Natural killer cell (primary cell): ENCODE measurements around the gene GABRA1. TPM values are rescaled to one million over a fixed set of nuclear protein-coding genes. Genes with fewer than 3 reads are reported as not detected.

Source experiments
- ATAC-seq, 3 donors: fragments of 150-1000 bp in 2 of 3; fragments of 200-7000 bp in 1 of 3; cut with Tn5 transposase; 1 replicate in 1 of 3; 2 replicates in 2 of 3; pipeline ENCODE4 v1.10.0; 2021; ENCODE audit warnings: mild to moderate bottlenecking in 2 of 3, moderate library complexity in 2 of 3
- DNase-seq, 2 donors: peaks; one replicate each; pipeline versions ENCODE4 v3.0.0 to v3.0.0-alpha.2; 2013 to 2021; ENCODE audit warnings: mixed read lengths in 1 of 2
- H3K27ac ChIP-seq: one replicate; pipeline ENCODE4 v1.5.1; 2013; ENCODE audit warnings: mild to moderate bottlenecking, low read length
- H3K27me3 ChIP-seq: one replicate; pipeline ENCODE4 v1.6.1; 2013; ENCODE audit warnings: low read length; ENCODE audit not compliant: control insufficient read depth, insufficient read depth
- H3K36me3 ChIP-seq: one replicate; pipeline ENCODE4 v1.6.1; 2013; ENCODE audit warnings: low read length; ENCODE audit not compliant: control insufficient read depth, insufficient read depth
- H3K4me1 ChIP-seq: one replicate; pipeline ENCODE4 v1.6.1; 2013; ENCODE audit warnings: low read length; ENCODE audit not compliant: control insufficient read depth, insufficient read depth
- H3K4me3 ChIP-seq: one replicate; pipeline ENCODE4 v1.5.1; 2013; ENCODE audit warnings: low read length
- H3K9me3 ChIP-seq: one replicate; pipeline ENCODE4 v1.6.1; 2013; ENCODE audit warnings: low read length; ENCODE audit not compliant: control insufficient read depth, insufficient read depth
- H3K27ac Mint-ChIP-seq, 2 donors: one replicate each; pipeline ENCODE4 v1.8.0; 2022; ENCODE audit warnings: mild to moderate bottlenecking in 2 of 2, mixed read lengths in 2 of 2, moderate library complexity in 1 of 2
- H3K27me3 Mint-ChIP-seq, 2 donors: one replicate each; pipeline ENCODE4 v1.8.0; 2022; ENCODE audit warnings: low read depth in 2 of 2, mixed read lengths in 2 of 2
- H3K36me3 Mint-ChIP-seq: one replicate; pipeline ENCODE4 v1.8.0; 2022; ENCODE audit warnings: mixed read lengths
- H3K4me1 Mint-ChIP-seq, 2 donors: one replicate each; pipeline ENCODE4 v1.8.0; 2022; ENCODE audit warnings: mixed read lengths in 2 of 2
- H3K4me3 Mint-ChIP-seq: one replicate; pipeline ENCODE4 v1.8.0; 2022; ENCODE audit warnings: mild to moderate bottlenecking, moderate library complexity, mixed read lengths
- H3K9me3 Mint-ChIP-seq, 2 donors: one replicate each; pipeline ENCODE4 v1.8.0; 2022; ENCODE audit warnings: mixed read lengths in 2 of 2
- CTCF ChIP-seq: fragments of 200-600 bp; IDR thresholded peaks from one replicate; pipeline ENCODE4 v1.8.0; 2022; ENCODE audit warnings: antibody characterized with exemption
- WGBS: methylation state at CpG from one replicate; pipeline ENCODE4 v1.1.7; 2013; ENCODE audit warnings: missing lambda C conversion rate; ENCODE audit not compliant: insufficient coverage; 5-methylcytosine and 5-hydroxymethylcytosine counted together
- intact Hi-C: fragments of 100-400 bp; cut with micrococcal nuclease; formaldehyde crosslinking; loops from one replicate; pipeline ENCODE4 v1.14.2; 2022
- total RNA-seq, 4 donors: library from RNA; stranded (reverse); fragments of 120-200 nt in 1 of 4; gene quantifications; one replicate each; pipeline versions ENCODE4 v1.2.3 to v1.2.4, GENCODE V29; 2013 to 2022

The GABRA1 gene
- total RNA-seq, 3 donors from 2014 or later (not counting 1 experiment from before 2014, with no cell fraction given): not detected

DNA sequence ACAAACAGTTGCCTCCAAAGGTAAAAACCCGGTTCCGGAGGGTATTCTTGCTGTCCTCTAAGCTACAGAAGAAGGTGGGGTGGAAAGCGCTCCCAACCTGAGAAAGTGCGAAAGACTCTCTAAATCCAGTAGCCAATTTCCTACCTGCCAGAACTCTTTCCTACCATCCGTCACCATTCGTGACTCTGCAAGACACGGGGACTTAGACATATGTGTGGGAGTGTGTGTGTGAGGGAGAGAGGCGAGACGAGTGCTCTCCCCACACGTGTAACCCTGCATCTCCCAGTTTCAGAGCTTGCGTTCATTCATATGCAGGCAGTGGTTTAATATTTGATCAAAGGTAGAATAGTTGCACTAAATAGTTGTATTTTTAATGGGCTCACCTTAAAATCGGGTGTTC is 473 bp upstream of the GABRA1 start:
- H3K36me3 Mint-ChIP-seq: no peaks in the 10 kb centered on the region
- intact Hi-C loops: no loop called here
- no peak overlapping the region for H3K4me3 Mint-ChIP-seq
- H3K4me1 Mint-ChIP-seq: no peaks in the 10 kb centered on the region
- Histone ChIP-seq H3K4me3 (no peak overlapping the region), H3K9me3 (no peaks in the 10 kb centered on the region), H3K27ac (no peak overlapping the region), H3K4me1 (no peaks in the 10 kb centered on the region), H3K36me3 (no peaks in the 10 kb centered on the region), H3K27me3 (no peaks in the 10 kb centered on the region)
- H3K27ac Mint-ChIP-seq: no peak overlapping the region
- no peak for TF ChIP-seq CTCF
- peaks cover 0 to 4% of the 10 kb centered on the region in 2 donors for H3K9me3 Mint-ChIP-seq
- no peak for DNase-seq
- 7% methylated on average over 6 of the region's 12 CpGs for whole genome bisulfite sequencing
- ATAC-seq: no peak
- H3K27me3 Mint-ChIP-seq: peaks cover 0 to 4% of the 10 kb centered on the region in 2 donors

DNA sequence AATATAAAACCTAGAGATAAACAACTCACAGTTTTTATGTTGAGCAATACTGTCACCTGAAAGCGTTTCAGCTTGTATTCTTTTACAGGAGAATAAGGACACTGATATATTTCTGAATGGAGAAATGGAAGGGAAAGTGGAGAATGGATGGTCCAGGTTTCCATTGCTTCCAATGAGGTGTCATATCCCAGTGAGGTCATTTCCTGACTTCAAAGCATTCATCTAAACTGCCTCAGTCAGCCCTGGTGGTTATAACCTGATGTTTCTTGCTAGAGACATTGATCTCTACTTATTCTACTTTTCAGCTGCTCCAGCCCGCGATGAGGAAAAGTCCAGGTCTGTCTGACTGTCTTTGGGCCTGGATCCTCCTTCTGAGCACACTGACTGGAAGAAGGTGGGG is 2.6 kb downstream of the GABRA1 start:
- WGBS: 68% methylated on average over 3 of the region's 3 CpGs
- H3K9me3 Mint-ChIP-seq: peaks cover 0 to 2% of the 10 kb centered on the region in 2 donors
- peaks cover 0 to 4% of the 10 kb centered on the region in 2 donors for H3K27me3 Mint-ChIP-seq
- no peak overlapping the region for H3K27ac ChIP-seq
- no peaks in the 10 kb centered on the region for H3K9me3 ChIP-seq
- no peaks in the 10 kb centered on the region for H3K4me1 Mint-ChIP-seq
- H3K4me3 Mint-ChIP-seq: no peak overlapping the region
- H3K36me3 Mint-ChIP-seq: no peaks in the 10 kb centered on the region
- TF ChIP-seq CTCF: no peak
- H3K36me3 ChIP-seq: no peaks in the 10 kb centered on the region
- no peaks in the 10 kb centered on the region for H3K4me1 ChIP-seq
- no peak overlapping the region for H3K27ac Mint-ChIP-seq
- ATAC-seq (no peak), DNase-seq (no peak)
- no peaks in the 10 kb centered on the region for H3K27me3 ChIP-seq
- intact Hi-C loops: no loop called here
- H3K4me3 ChIP-seq: no peak overlapping the region

- no peaks in the 10 kb centered on the region for H3K36me3 ChIP-seq
- peaks cover 0 to 4% of the 10 kb centered on the region in 2 donors for H3K27me3 Mint-ChIP-seq
- no peaks in the 10 kb centered on the region for H3K27me3 ChIP-seq
- H3K4me1 Mint-ChIP-seq: no peaks in the 10 kb centered on the region
- H3K27ac Mint-ChIP-seq: no peak overlapping the region
- TF ChIP-seq CTCF: no peak
- no peak overlapping the region for H3K4me3 ChIP-seq
- no peak overlapping the region for H3K4me3 Mint-ChIP-seq
- no peaks in the 10 kb centered on the region for H3K4me1 ChIP-seq
- no peak overlapping the region for H3K27ac ChIP-seq
- intact Hi-C loops: no loop called here
- ATAC-seq: no peak
- no peaks in the 10 kb centered on the region for H3K36me3 Mint-ChIP-seq
- H3K9me3 Mint-ChIP-seq: peaks cover 0 to 2% of the 10 kb centered on the region in 2 donors
- 61% methylated on average over 2 of the region's 2 CpGs for WGBS
- H3K9me3 ChIP-seq: no peaks in the 10 kb centered on the region
- DNase-seq: no peak
These were observed 3.9 kb downstream of the GABRA1 start for GRCh38 chr5:161851691-161852299.

GRCh38 chr5:161857358-161857757 is 9.4 kb downstream of the GABRA1 start:
- TF ChIP-seq CTCF: no peak
- Histone ChIP-seq H3K4me1 (no peaks in the 10 kb centered on the region), H3K4me3 (no peak overlapping the region), H3K9me3 (no peaks in the 10 kb centered on the region), H3K27ac (no peak overlapping the region), H3K27me3 (no peaks in the 10 kb centered on the region), H3K36me3 (no peaks in the 10 kb centered on the region)
- H3K36me3 Mint-ChIP-seq: no peaks in the 10 kb centered on the region
- ATAC-seq (no peak), DNase-seq (no peak)
- intact Hi-C loops: no loop called here
- WGBS: 64% methylated on average over 1 of the region's 1 CpG
- H3K4me3 Mint-ChIP-seq: no peak overlapping the region
- no peak overlapping the region for H3K27ac Mint-ChIP-seq
- H3K9me3 Mint-ChIP-seq: peaks cover 3 to 4% of the 10 kb centered on the region in 2 donors
- no peaks in the 10 kb centered on the region for H3K27me3 Mint-ChIP-seq
- H3K4me1 Mint-ChIP-seq: no peaks in the 10 kb centered on the region
